GM21737 (cell line): ENCODE measurements around the gene PGM5.

Source experiments
- ATAC-seq: cut with Tn5 transposase; IDR thresholded peaks from one replicate; pipeline ENCODE4 v1.9.1; 2021; ENCODE audit warnings: mild to moderate bottlenecking, moderate library complexity; ENCODE audit not compliant: unreplicated experiment

Gene PGM5

DNA sequence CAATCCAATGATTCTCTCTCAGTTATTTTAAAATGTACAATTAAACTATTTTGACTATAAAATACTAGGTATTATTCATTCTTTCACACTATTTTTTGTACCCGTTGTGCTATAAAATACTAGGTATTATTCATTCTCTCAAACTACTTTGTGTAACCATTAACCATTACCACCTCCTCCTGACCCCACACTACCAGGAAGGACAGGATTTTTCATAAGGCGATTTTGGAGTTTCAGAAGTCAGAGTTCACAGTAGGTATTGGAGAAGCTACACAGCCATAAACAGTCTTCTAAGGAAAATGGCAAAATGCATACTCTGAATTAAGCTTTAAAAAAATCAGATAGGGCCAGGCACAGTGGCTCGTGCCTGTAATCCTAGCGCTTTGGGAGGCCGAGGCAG is 219.4 kb downstream of the PGM5 start:
- no peak for ATAC-seq

DNA sequence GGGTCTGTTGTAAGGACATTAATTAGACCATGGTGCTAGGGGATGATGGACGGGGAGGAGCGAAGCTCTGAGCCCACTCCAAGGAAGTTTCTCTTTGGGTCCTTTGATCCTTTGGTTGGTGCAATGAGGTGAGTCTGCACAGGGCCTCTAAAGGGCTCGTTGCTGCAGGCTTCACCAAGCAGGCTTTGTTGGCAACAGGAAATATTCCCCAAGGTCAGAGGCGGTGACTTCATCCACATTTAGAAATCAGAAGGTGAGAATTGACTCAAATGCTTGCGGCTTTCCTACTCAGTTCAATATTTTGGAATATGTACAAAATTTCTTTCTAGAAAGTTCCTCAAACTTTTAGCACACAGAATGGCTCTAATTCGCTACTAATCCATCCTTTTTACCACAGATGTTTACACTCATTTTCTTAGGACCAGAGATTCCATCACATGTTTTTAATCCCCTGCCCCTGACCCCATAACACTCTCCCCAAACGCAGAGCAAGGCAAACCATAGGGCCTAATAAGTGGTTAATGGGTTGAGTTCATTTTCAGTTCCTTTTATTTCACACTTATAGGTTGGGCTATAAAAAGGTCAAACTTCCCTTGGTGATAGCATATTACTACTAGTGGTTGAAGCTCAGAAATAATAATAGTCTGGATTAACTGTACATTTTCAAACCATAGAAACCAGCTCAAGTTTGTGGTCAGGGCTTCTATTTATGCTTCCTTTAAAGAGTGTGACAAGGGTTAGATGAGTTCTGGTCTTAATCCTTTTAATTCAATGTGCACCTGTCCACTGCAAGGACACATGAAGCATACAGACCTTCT is 221.6 kb downstream of the PGM5 start:
- ATAC-seq, result peak; percentile 83
